ENCODE results near the gene VRK2.

VRK2 gene

DNA sequence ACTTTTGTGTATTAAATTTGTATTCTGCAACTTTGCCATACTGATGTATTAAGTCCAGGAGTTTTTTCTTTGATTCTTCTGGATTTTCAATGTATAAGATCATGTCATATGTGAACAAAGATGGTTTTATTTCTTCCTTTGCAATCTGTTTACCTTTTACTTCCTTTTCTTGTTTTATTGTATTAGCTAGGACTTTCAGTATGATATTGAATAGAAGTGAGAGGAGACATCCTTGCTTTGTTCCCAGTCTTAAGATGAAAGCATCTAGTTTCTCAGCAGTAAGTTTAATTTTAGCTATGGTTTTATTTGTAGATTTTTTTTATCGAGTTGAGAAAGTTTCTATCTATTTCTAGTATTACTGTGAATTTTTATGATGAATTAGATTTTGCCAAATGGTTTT lies 25.5 kb downstream of the VRK2 start:
- Histone ChIP-seq H3K79me2 (ENCODE audit: insufficient read depth, low read length) (peaks cover 25% of the 10 kb centered on the region; the same call in 1 of the 2 replicates), H3K4me3 (ENCODE audit: low read depth, low read length, poor library complexity, severe bottlenecking) (no peak overlapping the region)

GRCh38 chr2:58073008-58073407 lies 26.4 kb downstream of the VRK2 start:
- Histone ChIP-seq H3K4me2 (ENCODE audit: low read length) (no peak overlapping the region), H3K27ac (ENCODE audit: low read depth, low read length, poor library complexity, severe bottlenecking) (no peak overlapping the region), H3F3A (ENCODE audit: insufficient read depth, low read length) (no peaks in the 10 kb centered on the region), H4K20me1 (ENCODE audit: insufficient read depth, low read length) (no peaks in the 10 kb centered on the region), H3K9ac (ENCODE audit: low read length) (no peak overlapping the region), H2AFZ (ENCODE audit: low read length) (no peak overlapping the region), H3K4me3 (ENCODE audit: low read depth, low read length, poor library complexity, severe bottlenecking) (no peak overlapping the region), H3K9me3 (ENCODE audit: low read length) (no peaks in the 10 kb centered on the region), H3K27me3 (ENCODE audit: insufficient read depth, low read length) (no peaks in the 10 kb centered on the region), H3K79me2 (ENCODE audit: insufficient read depth, low read length) (peaks cover 28% of the 10 kb centered on the region; the same call in 1 of the 2 replicates), H3K4me1 (ENCODE audit: insufficient read depth, low read length, severe bottlenecking) (no peaks in the 10 kb centered on the region), H3K9me2 (ENCODE audit: low read depth, low read length) (no peaks in the 10 kb centered on the region), H3K36me3 (ENCODE audit: insufficient read depth, low read length) (peaks cover 13% of the 10 kb centered on the region)
- TF ChIP-seq EZH2 (IDR thresholded peaks at IDR 0.05; ENCODE audit: borderline replicate concordance, low read length) (no peak), CTCF (IDR thresholded peaks at IDR 0.05; ENCODE audit: low read length) (no peak)

More for the DNA sequence above, 25.5 kb downstream of the VRK2 start:
- Histone ChIP-seq H3K27me3 (ENCODE audit: insufficient read depth, low read length) (no peaks in the 10 kb centered on the region), H3F3A (ENCODE audit: insufficient read depth, low read length) (no peaks in the 10 kb centered on the region), H3K9ac (ENCODE audit: low read length) (no peak overlapping the region), H3K27ac (ENCODE audit: low read depth, low read length, poor library complexity, severe bottlenecking) (no peak overlapping the region), H3K9me3 (ENCODE audit: low read length) (no peaks in the 10 kb centered on the region), H3K36me3 (ENCODE audit: insufficient read depth, low read length) (peaks cover 13% of the 10 kb centered on the region), H4K20me1 (ENCODE audit: insufficient read depth, low read length) (no peaks in the 10 kb centered on the region), H3K9me2 (ENCODE audit: low read depth, low read length) (no peaks in the 10 kb centered on the region), H2AFZ (ENCODE audit: low read length) (no peak overlapping the region), H3K4me2 (ENCODE audit: low read length) (no peak overlapping the region), H3K4me1 (ENCODE audit: insufficient read depth, low read length, severe bottlenecking) (no peaks in the 10 kb centered on the region)
- TF ChIP-seq EZH2 (IDR thresholded peaks at IDR 0.05; ENCODE audit: borderline replicate concordance, low read length) (no peak), CTCF (IDR thresholded peaks at IDR 0.05; ENCODE audit: low read length) (no peak)

DNA sequence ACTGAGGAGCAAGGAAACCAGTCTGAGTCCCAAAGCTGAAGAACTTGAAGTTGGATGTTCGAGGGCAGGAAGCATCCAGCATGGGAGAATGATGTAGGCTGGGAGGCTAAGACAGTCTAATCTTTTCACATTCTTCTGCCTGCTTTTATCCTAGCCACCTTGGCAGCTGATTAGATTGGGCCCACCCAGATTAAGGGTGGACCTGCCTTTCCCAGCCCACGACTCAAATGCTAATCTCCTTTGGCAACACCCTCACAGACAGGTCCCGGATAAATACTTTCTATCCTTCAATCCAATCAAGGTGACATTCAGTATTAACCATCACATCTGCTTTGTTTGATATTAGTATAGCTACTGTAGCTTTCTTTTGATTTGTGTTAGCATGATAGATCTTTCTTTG lies 27.1 kb downstream of the VRK2 start:
- Histone ChIP-seq H3K4me3 (ENCODE audit: low read depth, low read length, poor library complexity, severe bottlenecking) (no peak overlapping the region), H3K9me3 (ENCODE audit: low read length) (no peaks in the 10 kb centered on the region), H3K36me3 (ENCODE audit: insufficient read depth, low read length) (peaks cover 13% of the 10 kb centered on the region), H3K4me1 (ENCODE audit: insufficient read depth, low read length, severe bottlenecking) (no peaks in the 10 kb centered on the region), H3K79me2 (ENCODE audit: insufficient read depth, low read length) (peaks cover 28% of the 10 kb centered on the region; the same call in 1 of the 2 replicates), H3K4me2 (ENCODE audit: low read length) (no peak overlapping the region), H3K27ac (ENCODE audit: low read depth, low read length, poor library complexity, severe bottlenecking) (no peak overlapping the region), H2AFZ (ENCODE audit: low read length) (no peak overlapping the region), H4K20me1 (ENCODE audit: insufficient read depth, low read length) (no peaks in the 10 kb centered on the region), H3F3A (ENCODE audit: insufficient read depth, low read length) (no peaks in the 10 kb centered on the region), H3K27me3 (ENCODE audit: insufficient read depth, low read length) (no peaks in the 10 kb centered on the region), H3K9ac (ENCODE audit: low read length) (no peak overlapping the region), H3K9me2 (ENCODE audit: low read depth, low read length) (no peaks in the 10 kb centered on the region)
- TF ChIP-seq EZH2 (IDR thresholded peaks at IDR 0.05; ENCODE audit: borderline replicate concordance, low read length) (no peak), CTCF (IDR thresholded peaks at IDR 0.05; ENCODE audit: low read length) (no peak)

Measured in OCI-LY1 (cell line).